Measurements from ENCODE around the gene RND2.

DNA sequence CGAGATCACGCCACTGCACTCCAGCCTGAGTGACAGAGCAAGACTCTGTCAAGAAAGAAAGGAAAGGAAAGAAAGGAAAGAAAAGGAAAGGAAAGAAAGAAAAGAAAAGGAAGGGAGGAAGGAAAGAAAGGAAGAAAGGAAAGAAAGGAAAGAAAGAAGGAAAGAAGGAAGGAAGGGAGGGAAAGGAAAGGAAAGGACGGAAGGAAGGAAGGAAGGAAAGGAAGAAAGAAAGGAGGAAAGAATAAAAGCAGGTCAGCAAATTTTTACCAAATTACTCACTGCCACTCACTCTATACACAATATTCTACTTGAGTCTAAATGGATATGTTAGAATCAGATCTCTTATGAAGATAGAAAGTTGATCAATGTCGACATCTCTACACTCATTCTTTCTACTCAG is 49.8 kb downstream of the RND2 start:
- TF ChIP-seq, protein P1, sequence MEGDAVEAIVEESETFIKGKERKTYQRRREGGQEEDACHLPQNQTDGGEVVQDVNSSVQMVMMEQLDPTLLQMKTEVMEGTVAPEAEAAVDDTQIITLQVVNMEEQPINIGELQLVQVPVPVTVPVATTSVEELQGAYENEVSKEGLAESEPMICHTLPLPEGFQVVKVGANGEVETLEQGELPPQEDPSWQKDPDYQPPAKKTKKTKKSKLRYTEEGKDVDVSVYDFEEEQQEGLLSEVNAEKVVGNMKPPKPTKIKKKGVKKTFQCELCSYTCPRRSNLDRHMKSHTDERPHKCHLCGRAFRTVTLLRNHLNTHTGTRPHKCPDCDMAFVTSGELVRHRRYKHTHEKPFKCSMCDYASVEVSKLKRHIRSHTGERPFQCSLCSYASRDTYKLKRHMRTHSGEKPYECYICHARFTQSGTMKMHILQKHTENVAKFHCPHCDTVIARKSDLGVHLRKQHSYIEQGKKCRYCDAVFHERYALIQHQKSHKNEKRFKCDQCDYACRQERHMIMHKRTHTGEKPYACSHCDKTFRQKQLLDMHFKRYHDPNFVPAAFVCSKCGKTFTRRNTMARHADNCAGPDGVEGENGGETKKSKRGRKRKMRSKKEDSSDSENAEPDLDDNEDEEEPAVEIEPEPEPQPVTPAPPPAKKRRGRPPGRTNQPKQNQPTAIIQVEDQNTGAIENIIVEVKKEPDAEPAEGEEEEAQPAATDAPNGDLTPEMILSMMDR (conservative IDR thresholded peaks at IDR 0.05 in 1 of 2, IDR thresholded peaks at IDR 0.05 in 1 of 2; ENCODE audit: extremely low read depth in 1 of 2, insufficient read depth in 1 of 2, low read depth in 1 of 2, low read length in 2 of 2): no peak
- no peak for TF ChIP-seq EZH2 (IDR thresholded peaks at IDR 0.05; ENCODE audit: borderline replicate concordance, low read length)

All from mammary epithelial cell (primary cell).